Measurements from ENCODE around the gene TRIM71.

GRCh38 chr3:32822609-32823498 lies 5.1 kb downstream of the TRIM71 start:
- TF ChIP-seq CTCF (IDR thresholded peaks at IDR 0.05), result no peak
- TF ChIP-seq EZH2 (IDR thresholded peaks at IDR 0.05; ENCODE audit: borderline replicate concordance, insufficient read depth, low read depth, low read length, poor library complexity, severe bottlenecking), result no peak
